Lung (tissue), 12 donors: ENCODE data around the gene KIAA0825. TPM values are rescaled to one million over a fixed set of nuclear protein-coding genes. Genes with fewer than 3 reads are reported as not detected.

Source experiments
- ATAC-seq: fragments of 200-7000 bp; cut with Tn5 transposase; one replicate; pipeline ENCODE4 v1.9.1; 2020; ENCODE audit warnings: moderate number of reproducible peaks; ENCODE audit not compliant: insufficient read depth, low FRiP score
- DNase-seq, 3 donors: peaks; one replicate each; pipeline ENCODE4 v3.0.0-alpha.2; 2013 to 2017
- H3K27ac ChIP-seq, 2 donors: one replicate each; pipeline ENCODE4 v1.5.1; 2013; ENCODE audit warnings: mild to moderate bottlenecking in 2 of 2, moderate library complexity in 2 of 2, control low read depth in 1 of 2, inconsistent platforms in 1 of 2, low read depth in 1 of 2, low read length in 1 of 2
- H3K27me3 ChIP-seq, 3 donors: one replicate each; pipeline ENCODE4 v1.5.1; 2013; ENCODE audit warnings: low read length in 2 of 3; ENCODE audit not compliant: control insufficient read depth in 3 of 3, insufficient read depth in 3 of 3
- H3K36me3 ChIP-seq, 4 donors: one replicate each; pipeline ENCODE4 v1.5.1; 2013; ENCODE audit warnings: low read length in 4 of 4, mild to moderate bottlenecking in 1 of 4, moderate library complexity in 1 of 4; ENCODE audit not compliant: control insufficient read depth in 4 of 4, insufficient read depth in 4 of 4
- H3K4me1 ChIP-seq, 5 donors: one replicate each; pipeline ENCODE4 v1.5.1; 2013; ENCODE audit warnings: low read length in 5 of 5, mild to moderate bottlenecking in 2 of 5, moderate library complexity in 1 of 5; ENCODE audit not compliant: control insufficient read depth in 5 of 5, insufficient read depth in 5 of 5
- H3K4me3 ChIP-seq: one replicate; pipeline ENCODE4 v1.5.1; 2013; ENCODE audit warnings: mild to moderate bottlenecking, control low read depth, moderate library complexity
- H3K9ac ChIP-seq, 2 donors: one replicate each; pipeline ENCODE4 v1.5.1; 2013; ENCODE audit warnings: low read length in 2 of 2, control low read depth in 1 of 2; ENCODE audit not compliant: insufficient read depth in 1 of 2
- H3K9me3 ChIP-seq, 4 donors: one replicate each; pipeline ENCODE4 v1.5.1; 2013; ENCODE audit warnings: low read length in 3 of 4, mild to moderate bottlenecking in 1 of 4, moderate library complexity in 1 of 4; ENCODE audit not compliant: control insufficient read depth in 4 of 4, insufficient read depth in 3 of 4
- WGBS, 2 donors: extraction: QIAGEN DNeasy Blood & Tissue Kit; methylation state at CpG; one replicate each; pipeline ENCODE4 v1.1.7; 2013; 5-methylcytosine and 5-hydroxymethylcytosine counted together
- polyA plus RNA-seq, 2 donors: library from polyadenylated mRNA; stranded (reverse); fragments of 200-250 nt; gene quantifications; one replicate each; pipeline ENCODE4 v1.2.1, GENCODE V29; 2013
- total RNA-seq, 2 donors: library from RNA; depleted of rRNA in 1 of 2; stranded (reverse); fragments of >200 nt in 1 of 2; gene quantifications; one replicate each; pipeline ENCODE4 v1.2.1, GENCODE V29; 2014 to 2021
- TF ChIP-seq, protein P1 (sequence below): IDR thresholded peaks from 2 replicates; pipeline ENCODE4 v1.5.1; 2012; ENCODE audit warnings: mild to moderate bottlenecking; ENCODE audit errors: control extremely low read depth, extremely low read depth
- donor health status: control.
- donor health status: control.
- donor health status: Bipolar disorder and iron deficiency.
- donor health status: healthy.
- donor health status: DM: yes; HTN: yes; CAD: no.

KIAA0825 gene
- total and polyA plus RNA-seq, 4 donors, result 0.79 to 20.2 (median 3.6) TPM

DNA sequence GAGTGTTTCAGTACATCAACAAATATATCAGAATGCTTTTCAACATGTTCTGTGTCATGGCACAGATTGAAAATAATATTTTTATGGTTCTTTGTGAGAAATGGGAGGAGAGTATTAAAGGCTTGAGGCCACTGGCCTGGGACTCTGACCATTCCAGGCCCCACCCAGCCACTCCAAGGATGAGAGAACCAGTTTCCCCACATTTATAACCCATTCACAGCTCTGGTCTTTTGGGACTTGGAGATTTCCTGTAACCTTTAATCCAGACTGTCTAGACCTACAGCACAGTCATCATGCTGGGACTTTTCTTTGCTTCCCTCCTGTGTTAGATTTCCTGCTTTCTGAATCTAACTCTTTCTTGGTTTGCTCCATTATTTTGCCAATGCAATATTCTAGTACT lies 389.6 kb downstream of the KIAA0825 start:
- Histone ChIP-seq H3K4me3 (no peak overlapping the region), H3K36me3 (no peaks in the 10 kb centered on the region), H3K27me3 (no peaks in the 10 kb centered on the region), H3K4me1 (peaks cover 0 to 5% (median 0%) of the 10 kb centered on the region in 5 donors), H3K9ac (no peak overlapping the region), H3K9me3 (no peaks in the 10 kb centered on the region), H3K27ac (no peak overlapping the region)
- no peak for ATAC-seq
- TF ChIP-seq, protein P1, sequence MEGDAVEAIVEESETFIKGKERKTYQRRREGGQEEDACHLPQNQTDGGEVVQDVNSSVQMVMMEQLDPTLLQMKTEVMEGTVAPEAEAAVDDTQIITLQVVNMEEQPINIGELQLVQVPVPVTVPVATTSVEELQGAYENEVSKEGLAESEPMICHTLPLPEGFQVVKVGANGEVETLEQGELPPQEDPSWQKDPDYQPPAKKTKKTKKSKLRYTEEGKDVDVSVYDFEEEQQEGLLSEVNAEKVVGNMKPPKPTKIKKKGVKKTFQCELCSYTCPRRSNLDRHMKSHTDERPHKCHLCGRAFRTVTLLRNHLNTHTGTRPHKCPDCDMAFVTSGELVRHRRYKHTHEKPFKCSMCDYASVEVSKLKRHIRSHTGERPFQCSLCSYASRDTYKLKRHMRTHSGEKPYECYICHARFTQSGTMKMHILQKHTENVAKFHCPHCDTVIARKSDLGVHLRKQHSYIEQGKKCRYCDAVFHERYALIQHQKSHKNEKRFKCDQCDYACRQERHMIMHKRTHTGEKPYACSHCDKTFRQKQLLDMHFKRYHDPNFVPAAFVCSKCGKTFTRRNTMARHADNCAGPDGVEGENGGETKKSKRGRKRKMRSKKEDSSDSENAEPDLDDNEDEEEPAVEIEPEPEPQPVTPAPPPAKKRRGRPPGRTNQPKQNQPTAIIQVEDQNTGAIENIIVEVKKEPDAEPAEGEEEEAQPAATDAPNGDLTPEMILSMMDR, result no peak
- DNase-seq, result no peak

DNA sequence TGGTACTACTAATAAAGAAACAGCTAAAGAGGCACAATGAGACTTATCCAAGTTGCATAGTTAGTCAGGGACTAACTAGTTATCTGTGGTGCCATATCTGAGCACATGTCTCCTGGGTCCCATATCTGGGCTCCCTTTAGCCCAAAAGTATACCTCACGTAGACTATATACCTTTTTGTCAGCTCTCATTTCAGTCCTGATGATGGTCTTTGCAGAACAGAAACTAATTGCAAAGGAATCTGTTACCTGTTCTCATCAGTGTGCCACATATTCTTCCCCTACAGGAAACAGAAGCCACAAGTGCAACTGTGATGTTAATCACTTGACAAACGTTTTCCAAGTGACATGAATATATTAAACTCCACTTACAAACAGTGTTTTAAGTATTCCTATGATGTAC lies 395.2 kb downstream of the KIAA0825 start:
- Histone ChIP-seq H3K9me3 (no peaks in the 10 kb centered on the region), H3K27me3 (no peaks in the 10 kb centered on the region), H3K4me1 (peaks cover 0 to 5% (median 0%) of the 10 kb centered on the region in 5 donors), H3K36me3 (no peaks in the 10 kb centered on the region), H3K4me3 (no peak overlapping the region), H3K9ac (no peak overlapping the region), H3K27ac (no peak overlapping the region)
- no peak for DNase-seq
- WGBS, 2 donors, result 29 to 43% methylated on average over 2 of the region's 2 CpGs
- no peak for ATAC-seq
- TF ChIP-seq, protein P1, result no peak

DNA sequence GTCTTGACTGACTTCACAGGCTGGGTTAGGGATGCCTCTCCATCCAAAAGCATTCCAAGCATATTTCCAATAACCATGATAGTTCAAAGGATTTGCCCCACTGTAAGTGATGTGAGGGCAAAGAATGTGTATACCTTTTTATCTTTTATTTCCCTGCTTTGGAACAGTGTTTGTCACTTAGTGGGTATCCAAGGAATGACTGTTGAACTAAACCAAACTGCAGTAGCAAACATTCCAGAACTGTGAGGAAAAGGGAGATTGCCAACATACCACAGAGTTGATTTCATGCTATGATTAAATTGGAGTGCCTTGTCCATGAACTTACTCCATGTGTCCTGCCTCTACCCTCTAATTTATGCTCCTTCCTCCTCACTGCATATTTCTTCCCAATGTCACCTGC lies 400.0 kb downstream of the KIAA0825 start:
- DNase-seq (peak in 1 of 3 donors; percentile 9), ATAC-seq (peak; percentile 19)
- Histone ChIP-seq H3K36me3 (peaks cover 0 to 2% (median 0%) of the 10 kb centered on the region in 4 donors), H3K27me3 (no peaks in the 10 kb centered on the region), H3K9me3 (no peaks in the 10 kb centered on the region), H3K4me3 (no peak overlapping the region), H3K9ac (no peak overlapping the region), H3K27ac (no peak overlapping the region), H3K4me1 (no peaks in the 10 kb centered on the region)
- TF ChIP-seq, protein P1, result no peak

DNA sequence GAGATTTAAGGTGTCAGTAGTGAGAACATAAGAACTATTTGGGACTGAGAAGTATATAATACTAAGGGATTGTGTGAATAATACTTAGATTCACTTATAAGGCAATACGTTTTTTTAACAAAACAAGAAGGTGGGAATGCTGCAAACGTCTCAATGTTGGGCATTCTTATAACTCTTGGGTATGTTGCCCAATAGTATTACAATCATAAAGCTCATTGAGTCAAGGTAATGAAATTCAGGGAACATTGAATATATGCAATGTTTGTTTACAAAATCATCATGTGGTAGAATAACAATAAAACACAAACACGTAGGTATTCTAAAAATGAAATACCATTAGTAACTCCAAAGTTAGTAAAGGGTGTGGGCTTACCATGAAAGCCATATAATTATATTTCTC lies 400.7 kb downstream of the KIAA0825 start:
- H3K27ac ChIP-seq, result no peak overlapping the region
- H3K4me1 ChIP-seq, result no peaks in the 10 kb centered on the region
- TF ChIP-seq, protein P1, result no peak
- WGBS, 2 donors, result 78 to 90% methylated on average over 3 of the region's 3 CpGs
- DNase-seq (no peak), ATAC-seq (no peak)
- H3K4me3 ChIP-seq, result no peak overlapping the region
- no peaks in the 10 kb centered on the region for H3K27me3 ChIP-seq
- H3K36me3 ChIP-seq, result peaks cover 0 to 2% (median 0%) of the 10 kb centered on the region in 4 donors
- no peaks in the 10 kb centered on the region for H3K9me3 ChIP-seq
- no peak overlapping the region for H3K9ac ChIP-seq
